ENCODE results near the gene MYCBPAP.

GRCh38 chr17:50511058-50511457 is 2.8 kb downstream of the MYCBPAP start:
- TF ChIP-seq CTCF (IDR thresholded peaks at IDR 0.05; ENCODE audit: low read depth, low read length), result no peak
- no peak for TF ChIP-seq EZH2phosphoT487 (IDR thresholded peaks at IDR 0.05; ENCODE audit: low read depth)
